Liver (tissue), 9 donors: ENCODE results near the gene SLC5A2. TPM values are rescaled to one million over a fixed set of nuclear protein-coding genes. Genes with fewer than 3 reads are reported as not detected.
A peak's percentile ranks its signal among the peaks of the same experiment; 100 is the strongest.

Experiments
- DNase-seq: peaks from one replicate; pipeline ENCODE4 v3.0.0-alpha.2; 2017; ENCODE audit warnings: low spot score
- H3K27ac ChIP-seq, 2 donors: one replicate each; pipeline ENCODE4 v1.7.0; 2013; ENCODE audit warnings: inconsistent platforms in 2 of 2, low read length in 2 of 2, control low read depth in 1 of 2, low read depth in 1 of 2, mild to moderate bottlenecking in 1 of 2
- H3K27me3 ChIP-seq, 4 donors: one replicate each; pipeline versions ENCODE4 v1.6.1 to v1.7.0; 2013; ENCODE audit warnings: low read length in 3 of 4, inconsistent platforms in 1 of 4, mild to moderate bottlenecking in 1 of 4, moderate library complexity in 1 of 4; ENCODE audit not compliant: control insufficient read depth in 4 of 4, insufficient read depth in 4 of 4
- H3K36me3 ChIP-seq, 4 donors: one replicate each; pipeline versions ENCODE4 v1.6.1 to v1.7.0; 2013; ENCODE audit warnings: low read length in 3 of 4, mild to moderate bottlenecking in 3 of 4, low read depth in 1 of 4, moderate library complexity in 1 of 4; ENCODE audit not compliant: control insufficient read depth in 4 of 4, insufficient read depth in 3 of 4
- H3K4me1 ChIP-seq, 4 donors: one replicate each; pipeline versions ENCODE4 v1.6.1 to v1.7.0; 2013; ENCODE audit warnings: low read length in 3 of 4, mild to moderate bottlenecking in 3 of 4, moderate library complexity in 1 of 4; ENCODE audit not compliant: control insufficient read depth in 4 of 4, insufficient read depth in 4 of 4
- H3K4me3 ChIP-seq, 3 donors: one replicate each; pipeline versions ENCODE4 v1.6.1 to v1.7.0; 2013; ENCODE audit warnings: low read length in 3 of 3, control low read depth in 1 of 3, low read depth in 1 of 3, mild to moderate bottlenecking in 1 of 3
- H3K9ac ChIP-seq, 2 donors: one replicate each; pipeline ENCODE4 v1.7.0; 2013; ENCODE audit warnings: low read length in 2 of 2, mild to moderate bottlenecking in 2 of 2, moderate library complexity in 2 of 2, control low read depth in 1 of 2, low read depth in 1 of 2
- H3K9me3 ChIP-seq, 4 donors: one replicate each; pipeline versions ENCODE4 v1.6.1 to v1.7.0; 2013; ENCODE audit warnings: low read length in 3 of 4; ENCODE audit not compliant: control insufficient read depth in 4 of 4
- CTCF ChIP-seq: fragments of 150-350 bp; IDR thresholded peaks from 2 replicates; pipeline ENCODE4 v1.5.1; 2017; ENCODE audit warnings: improper control_type of control experiment, low read depth, low read length; ENCODE audit not compliant: missing input control
- FOXA1 ChIP-seq: IDR thresholded peaks from 2 replicates; pipeline ENCODE4 v1.6.1; 2016; ENCODE audit warnings: antibody characterized with exemption
- FOXA2 ChIP-seq: IDR thresholded peaks from 2 replicates; pipeline ENCODE4 v1.6.1; 2016; ENCODE audit warnings: antibody characterized with exemption
- GABPA ChIP-seq, 2 donors: IDR thresholded peaks in 1 of 2; conservative IDR thresholded peaks in 1 of 2; 2 replicates each; pipeline ENCODE4 v1.6.1; 2016; ENCODE audit warnings: antibody characterized with exemption in 2 of 2, mild to moderate bottlenecking in 1 of 2, moderate library complexity in 1 of 2
- HNF4A ChIP-seq, 2 donors: conservative IDR thresholded peaks; 2 replicates each; pipeline ENCODE4 v1.6.1; 2016; ENCODE audit warnings: antibody characterized with exemption in 2 of 2, mild to moderate bottlenecking in 2 of 2
- MAX ChIP-seq: IDR thresholded peaks from 2 replicates; pipeline ENCODE4 v1.6.1; 2016; ENCODE audit warnings: antibody characterized with exemption
- NR2F2 ChIP-seq: IDR thresholded peaks from 2 replicates; pipeline ENCODE4 v1.6.1; 2016; ENCODE audit warnings: antibody characterized with exemption
- RAD21 ChIP-seq, 2 donors: IDR thresholded peaks; 2 replicates each; pipeline ENCODE4 v1.6.1; 2016; ENCODE audit warnings: antibody characterized with exemption in 2 of 2, mild to moderate bottlenecking in 2 of 2
- REST ChIP-seq: IDR thresholded peaks from 2 replicates; pipeline ENCODE4 v1.6.1; 2016; ENCODE audit warnings: antibody characterized with exemption, mild to moderate bottlenecking
- RXRA ChIP-seq, 2 donors: IDR thresholded peaks; 2 replicates each; pipeline ENCODE4 v1.6.1; 2017 to 2018; ENCODE audit warnings: antibody characterized with exemption in 2 of 2, mild to moderate bottlenecking in 1 of 2
- SP1 ChIP-seq: IDR thresholded peaks from 2 replicates; pipeline ENCODE4 v1.6.1; 2018; ENCODE audit warnings: antibody characterized with exemption, mild to moderate bottlenecking
- TAF1 ChIP-seq: conservative IDR thresholded peaks from 2 replicates; pipeline ENCODE4 v1.6.1; 2016; ENCODE audit warnings: antibody characterized with exemption, mild to moderate bottlenecking
- WGBS: extraction: QIAGEN DNeasy Blood & Tissue Kit; methylation state at CpG from one replicate; pipeline ENCODE4 v1.1.7; 2013; 5-methylcytosine and 5-hydroxymethylcytosine counted together
- polyA plus RNA-seq, 2 donors: library from polyadenylated mRNA; stranded (reverse) in 1 of 2; unstranded in 1 of 2; fragments of 200-250 nt in 1 of 2; fragments of >200 nt in 1 of 2; fragmentation: Nextera tagmentation in 1 of 2; extraction: Ambion mirVana in 1 of 2; gene quantifications; one replicate each; pipeline versions ENCODE4 v1.2.1 to v1.2.3, GENCODE V29; 2013 to 2015
- total RNA-seq, 2 donors: library from RNA; depleted of rRNA; stranded (reverse); fragments of >200 nt; gene quantifications; one replicate each; pipeline ENCODE4 v1.2.3, GENCODE V29; 2014
- donor health status: healthy.
- donor health status: healthy.
- donor health status: healthy.
- donor health status: healthy.
- donor health status: healthy.

SLC5A2 gene
- total and polyA plus RNA-seq, 4 donors: 0.14 to 8.1 (median 0.93) TPM; not detected in 1

GRCh38 chr16:31456988-31457360 lies 25.9 kb upstream of the SLC5A2 start:
- WGBS: 87% methylated on average over 8 of the region's 8 CpGs
- no peaks in the 10 kb centered on the region for H3K27me3 ChIP-seq
- TF ChIP-seq NR2F2 (no peak), HNF4A (conservative IDR thresholded peaks at IDR 0.05) (no peak), FOXA1 (no peak), FOXA2 (no peak)
- peaks cover 24 to 64% (median 52%) of the 10 kb centered on the region in 4 donors for H3K4me1 ChIP-seq
- H3K27ac ChIP-seq: no peak overlapping the region
- no peaks in the 10 kb centered on the region for H3K36me3 ChIP-seq
- H3K4me3 ChIP-seq: no peak overlapping the region
- no peak for DNase-seq
- H3K9me3 ChIP-seq: no peaks in the 10 kb centered on the region
- no peak overlapping the region for H3K9ac ChIP-seq

- under 1% methylated on average over 42 of the region's 42 CpGs for WGBS
These were observed 24.7 kb upstream of the SLC5A2 start for GRCh38 chr16:31458073-31458843.

More at GRCh38 chr16:31458073-31458843, 24.7 kb upstream of the SLC5A2 start:
- Histone ChIP-seq H3K4me1 (peaks cover 29 to 66% (median 56%) of the 10 kb centered on the region in 4 donors), H3K27ac (peak overlapping the region; percentile 97 to 98), H3K9ac (peak overlapping the region; percentile 63 to 72), H3K9me3 (no peaks in the 10 kb centered on the region), H3K4me3 (peak overlapping the region; percentile 66 to 82 (median 74)), H3K27me3 (no peaks in the 10 kb centered on the region), H3K36me3 (no peaks in the 10 kb centered on the region)
- peak; percentile 64 for DNase-seq
- TF ChIP-seq REST: no peak
- no peak for TF ChIP-seq NR2F2
- TF ChIP-seq RAD21 (IDR thresholded peaks at IDR 0.05): peak; percentile 27 to 65
- TF ChIP-seq MAX: peak; percentile 28
- peak; percentile 70 for TF ChIP-seq SP1
- TF ChIP-seq HNF4A (conservative IDR thresholded peaks at IDR 0.05): peak; percentile 65 to 71
- peak; percentile 32 for TF ChIP-seq CTCF
- TF ChIP-seq TAF1: peak; percentile 53
- peak in 1 of 2 donors; percentile 18 for TF ChIP-seq RXRA (IDR thresholded peaks at IDR 0.05)
- no peak for TF ChIP-seq GABPA (IDR thresholded peaks at IDR 0.05 in 1 of 2, conservative IDR thresholded peaks at IDR 0.05 in 1 of 2)
- no peak for TF ChIP-seq FOXA2
